HS-5 (cell line): ENCODE data around the gene KDM4C.
A peak's percentile ranks its signal among the peaks of the same experiment; 100 is the strongest.
"Not testable (repeated sequence)": the region's sequence is repeated elsewhere in the genome, so short reads cannot be mapped to it uniquely, and the experiment has no call there.

ENCODE experiments used
- DNase-seq: peaks from one replicate; pipeline ENCODE4 v3.0.0-alpha.2; 2012; ENCODE audit warnings: low read depth

The KDM4C gene

GRCh38 chr9:6757456-6758247 is at the start of gene KDM4C:
TSS of gene KDM4C (plus strand) at chr9:6757973. CDS start at chr9:6792989, 35,016 bp downstream.
- peak; percentile 93 for DNase-seq

- no peak for DNase-seq
These were observed 49.0 kb upstream of the KDM4C start for GRCh38 chr9:6708732-6709131.

- DNase-seq, result peak; percentile 5
These were observed 46.4 kb upstream of the KDM4C start for GRCh38 chr9:6711403-6711802.

GRCh38 chr9:6712041-6712440 is 45.7 kb upstream of the KDM4C start:
- DNase-seq, result no peak

GRCh38 chr9:6714176-6714575 is 43.6 kb upstream of the KDM4C start:
- no peak for DNase-seq

GRCh38 chr9:6715153-6715754 is 42.5 kb upstream of the KDM4C start:
- not testable (repeated sequence) for DNase-seq

GRCh38 chr9:6715755-6716643 is 41.8 kb upstream of the KDM4C start:
- DNase-seq, result no peak

- DNase-seq, result no peak
These were observed 41.0 kb upstream of the KDM4C start for GRCh38 chr9:6716766-6717165.

GRCh38 chr9:6723881-6724420 is 33.8 kb upstream of the KDM4C start:
- DNase-seq, result no peak

- DNase-seq, result no peak
These were observed 24.5 kb upstream of the KDM4C start for GRCh38 chr9:6733257-6733656.

- DNase-seq, result no peak
These were observed 23.9 kb upstream of the KDM4C start for GRCh38 chr9:6733831-6734230.

GRCh38 chr9:6735422-6735821 is 22.4 kb upstream of the KDM4C start:
- no peak for DNase-seq

GRCh38 chr9:6739218-6739617 is 18.6 kb upstream of the KDM4C start:
- peak; percentile 8 for DNase-seq

GRCh38 chr9:6748861-6749260 is 8.9 kb upstream of the KDM4C start:
- DNase-seq, result not testable (repeated sequence)

- not testable (repeated sequence) for DNase-seq
These were observed 2.9 kb upstream of the KDM4C start for GRCh38 chr9:6754861-6755260.

- peak; percentile 86 for DNase-seq
These were observed 679 bp upstream of the KDM4C start for GRCh38 chr9:6757132-6757455.

GRCh38 chr9:6758248-6758497 is 400 bp downstream of the KDM4C start:
- no peak for DNase-seq

GRCh38 chr9:6758498-6759184 is 868 bp downstream of the KDM4C start:
- DNase-seq, result peak; percentile 39

GRCh38 chr9:6759185-6759977 is 1.6 kb downstream of the KDM4C start:
- peak; percentile 88 for DNase-seq

GRCh38 chr9:6761306-6761705 is 3.5 kb downstream of the KDM4C start:
- DNase-seq, result no peak

GRCh38 chr9:6763244-6763643 is 5.5 kb downstream of the KDM4C start:
- no peak for DNase-seq
